ENCODE measurements around the gene ITIH5.

The ITIH5 gene

GRCh38 chr10:7537126-7537525 lies 129.6 kb downstream of the ITIH5 start:
- Histone ChIP-seq H3K36me3 (ENCODE audit: control insufficient read depth, insufficient read depth, low read length) (no peaks in the 10 kb centered on the region), H3K27me3 (ENCODE audit: control insufficient read depth, insufficient read depth, low read length) (no peaks in the 10 kb centered on the region), H3K9ac (ENCODE audit: low read length) (no peak overlapping the region), H3K9me3 (ENCODE audit: control insufficient read depth, low read length) (no peaks in the 10 kb centered on the region), H3K4me3 (ENCODE audit: low read length) (no peak overlapping the region), H3K4me1 (ENCODE audit: control insufficient read depth, insufficient read depth, low read length) (peaks cover 8% of the 10 kb centered on the region)

GRCh38 chr10:7534480-7534852 lies 132.3 kb downstream of the ITIH5 start:
- H3K4me3 ChIP-seq (ENCODE audit: low read length): no peak overlapping the region
- H3K9ac ChIP-seq (ENCODE audit: low read length): no peak overlapping the region
- no peaks in the 10 kb centered on the region for H3K9me3 ChIP-seq (ENCODE audit: control insufficient read depth, low read length)
- no peaks in the 10 kb centered on the region for H3K27me3 ChIP-seq (ENCODE audit: control insufficient read depth, insufficient read depth, low read length)
- no peaks in the 10 kb centered on the region for H3K36me3 ChIP-seq (ENCODE audit: control insufficient read depth, insufficient read depth, low read length)
- H3K4me1 ChIP-seq (ENCODE audit: control insufficient read depth, insufficient read depth, low read length): no peaks in the 10 kb centered on the region

GRCh38 chr10:7533657-7534479 lies 132.9 kb downstream of the ITIH5 start:
- no peaks in the 10 kb centered on the region for H3K36me3 ChIP-seq (ENCODE audit: control insufficient read depth, insufficient read depth, low read length)
- H3K4me3 ChIP-seq (ENCODE audit: low read length): no peak overlapping the region
- H3K9ac ChIP-seq (ENCODE audit: low read length): no peak overlapping the region
- H3K9me3 ChIP-seq (ENCODE audit: control insufficient read depth, low read length): no peaks in the 10 kb centered on the region
- no peaks in the 10 kb centered on the region for H3K27me3 ChIP-seq (ENCODE audit: control insufficient read depth, insufficient read depth, low read length)
- no peaks in the 10 kb centered on the region for H3K4me1 ChIP-seq (ENCODE audit: control insufficient read depth, insufficient read depth, low read length)

- Histone ChIP-seq H3K27me3 (ENCODE audit: control insufficient read depth, insufficient read depth, low read length) (no peaks in the 10 kb centered on the region), H3K4me1 (ENCODE audit: control insufficient read depth, insufficient read depth, low read length) (no peaks in the 10 kb centered on the region), H3K36me3 (ENCODE audit: control insufficient read depth, insufficient read depth, low read length) (no peaks in the 10 kb centered on the region)
Measured at GRCh38 chr10:7532723-7533498, 133.9 kb downstream of the ITIH5 start.

GRCh38 chr10:7529638-7530037 lies 137.1 kb downstream of the ITIH5 start:
- no peaks in the 10 kb centered on the region for H3K27me3 ChIP-seq (ENCODE audit: control insufficient read depth, insufficient read depth, low read length)
- H3K9ac ChIP-seq (ENCODE audit: low read length): no peak overlapping the region
- H3K36me3 ChIP-seq (ENCODE audit: control insufficient read depth, insufficient read depth, low read length): no peaks in the 10 kb centered on the region
- H3K4me3 ChIP-seq (ENCODE audit: low read length): no peak overlapping the region
- H3K9me3 ChIP-seq (ENCODE audit: control insufficient read depth, low read length): no peaks in the 10 kb centered on the region
- no peaks in the 10 kb centered on the region for H3K4me1 ChIP-seq (ENCODE audit: control insufficient read depth, insufficient read depth, low read length)

More at GRCh38 chr10:7532723-7533498, 133.9 kb downstream of the ITIH5 start:
- H3K9me3 ChIP-seq (ENCODE audit: control insufficient read depth, low read length): no peaks in the 10 kb centered on the region
- H3K4me3 ChIP-seq (ENCODE audit: low read length): no peak overlapping the region
- H3K9ac ChIP-seq (ENCODE audit: low read length): no peak overlapping the region

- no peaks in the 10 kb centered on the region for H3K27me3 ChIP-seq (ENCODE audit: control insufficient read depth, insufficient read depth, low read length)
- no peaks in the 10 kb centered on the region for H3K9me3 ChIP-seq (ENCODE audit: control insufficient read depth, low read length)
- H3K9ac ChIP-seq (ENCODE audit: low read length): no peak overlapping the region
- H3K4me1 ChIP-seq (ENCODE audit: control insufficient read depth, insufficient read depth, low read length): no peaks in the 10 kb centered on the region
- H3K4me3 ChIP-seq (ENCODE audit: low read length): no peak overlapping the region
- H3K36me3 ChIP-seq (ENCODE audit: control insufficient read depth, insufficient read depth, low read length): no peaks in the 10 kb centered on the region
Measured at GRCh38 chr10:7527468-7527867, 139.3 kb downstream of the ITIH5 start.

GRCh38 chr10:7526017-7526400 lies 140.8 kb downstream of the ITIH5 start:
- no peaks in the 10 kb centered on the region for H3K27me3 ChIP-seq (ENCODE audit: control insufficient read depth, insufficient read depth, low read length)
- H3K9me3 ChIP-seq (ENCODE audit: control insufficient read depth, low read length): no peaks in the 10 kb centered on the region
- H3K4me1 ChIP-seq (ENCODE audit: control insufficient read depth, insufficient read depth, low read length): no peaks in the 10 kb centered on the region
- H3K4me3 ChIP-seq (ENCODE audit: low read length): no peak overlapping the region
- H3K36me3 ChIP-seq (ENCODE audit: control insufficient read depth, insufficient read depth, low read length): no peaks in the 10 kb centered on the region
- no peak overlapping the region for H3K9ac ChIP-seq (ENCODE audit: low read length)

- H3K9me3 ChIP-seq (ENCODE audit: control insufficient read depth, low read length): no peaks in the 10 kb centered on the region
- H3K9ac ChIP-seq (ENCODE audit: low read length): no peak overlapping the region
- no peaks in the 10 kb centered on the region for H3K36me3 ChIP-seq (ENCODE audit: control insufficient read depth, insufficient read depth, low read length)
- no peaks in the 10 kb centered on the region for H3K27me3 ChIP-seq (ENCODE audit: control insufficient read depth, insufficient read depth, low read length)
- no peaks in the 10 kb centered on the region for H3K4me1 ChIP-seq (ENCODE audit: control insufficient read depth, insufficient read depth, low read length)
- no peak overlapping the region for H3K4me3 ChIP-seq (ENCODE audit: low read length)
Measured at GRCh38 chr10:7525314-7526016, 141.3 kb downstream of the ITIH5 start.

GRCh38 chr10:7523656-7524055 lies 143.1 kb downstream of the ITIH5 start:
- H3K9me3 ChIP-seq (ENCODE audit: control insufficient read depth, low read length): no peaks in the 10 kb centered on the region
- no peak overlapping the region for H3K9ac ChIP-seq (ENCODE audit: low read length)
- no peaks in the 10 kb centered on the region for H3K27me3 ChIP-seq (ENCODE audit: control insufficient read depth, insufficient read depth, low read length)
- no peaks in the 10 kb centered on the region for H3K36me3 ChIP-seq (ENCODE audit: control insufficient read depth, insufficient read depth, low read length)
- no peaks in the 10 kb centered on the region for H3K4me1 ChIP-seq (ENCODE audit: control insufficient read depth, insufficient read depth, low read length)
- no peak overlapping the region for H3K4me3 ChIP-seq (ENCODE audit: low read length)

GRCh38 chr10:7520507-7521485 lies 146.0 kb downstream of the ITIH5 start:
- Histone ChIP-seq H3K4me1 (ENCODE audit: control insufficient read depth, insufficient read depth, low read length) (no peaks in the 10 kb centered on the region), H3K9ac (ENCODE audit: low read length) (no peak overlapping the region), H3K36me3 (ENCODE audit: control insufficient read depth, insufficient read depth, low read length) (no peaks in the 10 kb centered on the region), H3K4me3 (ENCODE audit: low read length) (no peak overlapping the region), H3K27me3 (ENCODE audit: control insufficient read depth, insufficient read depth, low read length) (no peaks in the 10 kb centered on the region), H3K9me3 (ENCODE audit: control insufficient read depth, low read length) (no peaks in the 10 kb centered on the region)

GRCh38 chr10:7519351-7519750 lies 147.4 kb downstream of the ITIH5 start:
- Histone ChIP-seq H3K4me3 (ENCODE audit: low read length) (no peak overlapping the region), H3K4me1 (ENCODE audit: control insufficient read depth, insufficient read depth, low read length) (no peaks in the 10 kb centered on the region), H3K9me3 (ENCODE audit: control insufficient read depth, low read length) (no peaks in the 10 kb centered on the region), H3K9ac (ENCODE audit: low read length) (no peak overlapping the region), H3K36me3 (ENCODE audit: control insufficient read depth, insufficient read depth, low read length) (no peaks in the 10 kb centered on the region), H3K27me3 (ENCODE audit: control insufficient read depth, insufficient read depth, low read length) (no peaks in the 10 kb centered on the region)
